Brain pericyte (primary cell): ENCODE measurements around the gene CACNA1D.
"Not testable (repeated sequence)": the region's sequence is repeated elsewhere in the genome, so short reads cannot be mapped to it uniquely, and the experiment has no call there.

Experiments used
- DNase-seq: peaks from one replicate; pipeline ENCODE4 v3.0.0-alpha.2; 2012; ENCODE audit warnings: low read depth, low spot score

Gene CACNA1D

GRCh38 chr3:53526704-53527055 is 32.3 kb downstream of the CACNA1D start:
- DNase-seq, result no peak

GRCh38 chr3:53530205-53530604 is 35.8 kb downstream of the CACNA1D start:
- no peak for DNase-seq

- DNase-seq, result no peak
Measured at GRCh38 chr3:53531749-53532148, 37.3 kb downstream of the CACNA1D start.

DNA sequence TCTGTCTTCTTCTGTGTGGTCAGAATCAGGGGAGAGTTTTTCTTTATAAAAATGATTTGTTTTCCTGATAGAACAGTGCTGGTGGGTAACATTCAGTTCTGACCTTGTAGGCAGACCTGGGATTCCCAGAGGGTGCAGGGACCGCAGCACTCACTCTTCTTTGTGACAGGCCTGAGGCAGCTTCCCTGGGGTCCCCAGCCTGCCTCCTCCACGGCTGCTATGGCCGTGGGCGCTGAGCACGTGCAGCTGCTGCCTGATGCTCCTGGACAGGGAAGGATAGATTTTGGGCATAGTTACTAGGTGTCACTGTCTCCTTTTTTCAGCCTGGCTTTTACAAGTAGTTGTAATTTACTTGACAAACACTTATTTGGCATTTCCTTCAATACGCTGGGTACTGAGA is 39.1 kb downstream of the CACNA1D start:
- DNase-seq, result no peak

- DNase-seq, result no peak
Measured at GRCh38 chr3:53534216-53534615, 39.8 kb downstream of the CACNA1D start.

DNA sequence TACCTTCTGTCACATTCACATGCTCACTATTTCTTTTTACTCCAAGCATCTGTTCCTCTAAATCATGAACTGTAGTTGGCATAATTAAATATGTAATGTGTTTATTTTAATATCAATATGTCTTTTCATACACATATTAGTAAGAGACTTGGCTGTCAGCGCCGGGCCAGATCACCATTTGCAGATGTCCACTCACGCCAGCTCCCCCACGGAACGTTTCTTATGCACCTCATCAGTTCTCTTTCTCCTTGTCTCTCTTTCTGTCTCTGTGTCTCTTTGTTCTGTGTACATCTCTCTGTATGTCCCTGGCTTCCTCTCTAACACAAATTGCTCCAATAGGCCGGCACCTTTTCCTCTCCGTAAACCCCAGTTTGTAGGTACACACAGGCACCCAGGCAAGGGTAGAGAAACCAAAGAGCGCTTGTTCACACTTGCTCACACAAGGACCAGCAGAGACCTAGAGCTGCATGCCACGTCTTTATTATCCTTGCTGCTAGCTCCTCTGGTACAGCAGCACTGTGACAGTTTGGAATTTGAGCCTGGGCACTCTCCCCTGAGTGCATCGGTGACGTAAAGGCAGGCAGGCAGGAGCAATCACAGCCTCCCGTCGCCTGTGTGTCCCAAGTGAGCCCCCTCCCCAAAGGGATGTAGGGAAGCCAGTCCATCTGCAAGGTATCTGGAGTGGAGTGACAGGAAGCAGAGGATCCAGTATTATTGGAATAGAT is 40.4 kb downstream of the CACNA1D start:
- no peak for DNase-seq

GRCh38 chr3:53536282-53536681 is 41.9 kb downstream of the CACNA1D start:
- no peak for DNase-seq

- no peak for DNase-seq
Measured at GRCh38 chr3:53544357-53544756, 49.9 kb downstream of the CACNA1D start.

DNA sequence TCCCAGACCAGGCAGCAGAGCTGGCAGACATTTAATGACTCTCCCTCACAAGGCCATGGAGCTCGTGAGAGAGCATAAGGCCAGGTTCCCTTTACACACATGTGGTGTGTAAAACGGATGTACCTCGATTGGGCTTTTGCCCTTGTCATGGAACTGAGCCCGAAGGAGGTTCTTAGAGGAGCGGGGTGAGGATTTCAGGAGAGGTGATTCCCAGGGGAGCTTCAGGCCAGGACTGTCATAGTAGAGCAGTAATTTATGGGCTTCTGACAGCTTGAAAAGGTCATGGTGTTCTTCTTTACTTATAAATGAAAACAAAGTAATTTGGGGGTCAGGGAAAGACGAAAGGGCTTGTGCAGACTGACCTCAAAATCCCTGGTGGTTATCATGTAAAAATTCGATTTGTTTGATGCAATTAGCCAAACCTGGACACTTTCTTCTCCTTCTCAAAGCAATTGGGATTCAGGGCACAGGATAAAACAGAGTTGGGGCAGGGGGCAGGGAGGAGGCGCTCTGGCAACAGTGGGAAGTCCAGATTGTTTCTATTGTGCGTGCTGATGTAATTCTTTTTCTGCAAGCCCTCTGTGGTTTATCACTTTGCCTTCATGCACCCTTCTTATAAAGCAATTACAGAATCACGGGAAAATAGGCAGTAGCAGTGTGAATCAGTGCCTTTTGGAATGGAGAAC is 51.0 kb downstream of the CACNA1D start:
- no peak for DNase-seq

- DNase-seq, result no peak
Measured at GRCh38 chr3:53545996-53546359, 51.6 kb downstream of the CACNA1D start.

- DNase-seq, result no peak
Measured at GRCh38 chr3:53547327-53547726, 52.9 kb downstream of the CACNA1D start.

DNA sequence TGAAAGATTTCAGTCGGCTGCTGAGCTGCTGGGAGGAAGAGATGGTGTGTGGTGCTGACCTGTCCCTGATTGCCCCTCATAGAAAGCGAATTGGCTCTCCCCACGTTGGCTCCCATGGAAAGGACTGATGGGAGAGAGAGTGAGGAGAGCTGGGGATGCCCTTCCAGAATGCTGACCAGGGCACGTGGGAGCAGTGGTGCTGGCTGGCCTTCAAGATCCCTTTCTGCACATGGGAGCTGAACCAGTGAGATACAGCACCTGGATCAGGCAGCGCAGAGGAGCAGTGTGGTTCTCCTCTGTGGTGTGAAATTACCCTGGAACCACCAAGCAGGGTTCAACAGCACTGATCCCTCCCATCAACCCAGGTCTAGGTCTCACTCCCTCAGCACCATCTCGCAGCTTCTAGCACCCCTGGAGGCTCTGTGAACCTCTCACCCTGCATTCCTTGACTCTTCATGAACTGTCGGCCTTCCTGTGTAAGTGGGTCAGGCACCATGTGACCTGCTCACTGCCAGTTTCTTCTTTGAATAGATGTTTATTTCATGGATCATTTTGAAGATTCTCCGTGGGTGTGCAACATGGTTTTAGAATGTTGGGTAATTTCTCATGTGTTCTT is 55.7 kb downstream of the CACNA1D start:
- no peak for DNase-seq

GRCh38 chr3:53551324-53551723 is 56.9 kb downstream of the CACNA1D start:
- no peak for DNase-seq

DNA sequence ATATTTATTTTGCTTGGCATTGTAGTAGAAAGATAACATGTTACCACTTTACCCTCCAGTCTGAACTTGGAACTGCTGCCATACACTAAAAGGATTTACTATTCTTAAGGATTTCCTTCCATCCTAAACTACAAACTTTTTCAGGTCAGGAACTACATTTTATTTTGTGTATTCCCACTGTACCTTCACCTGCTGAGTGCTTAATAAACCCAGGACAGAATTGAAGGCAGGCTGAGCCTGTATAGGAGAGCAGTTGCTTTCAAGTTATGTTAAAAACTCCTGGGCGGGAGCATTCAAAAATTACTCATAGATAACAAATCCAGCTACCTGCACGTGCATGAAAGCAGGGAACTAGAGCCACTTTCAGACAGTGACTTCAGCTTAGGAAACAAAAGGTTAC is 58.3 kb downstream of the CACNA1D start:
- DNase-seq, result no peak

DNA sequence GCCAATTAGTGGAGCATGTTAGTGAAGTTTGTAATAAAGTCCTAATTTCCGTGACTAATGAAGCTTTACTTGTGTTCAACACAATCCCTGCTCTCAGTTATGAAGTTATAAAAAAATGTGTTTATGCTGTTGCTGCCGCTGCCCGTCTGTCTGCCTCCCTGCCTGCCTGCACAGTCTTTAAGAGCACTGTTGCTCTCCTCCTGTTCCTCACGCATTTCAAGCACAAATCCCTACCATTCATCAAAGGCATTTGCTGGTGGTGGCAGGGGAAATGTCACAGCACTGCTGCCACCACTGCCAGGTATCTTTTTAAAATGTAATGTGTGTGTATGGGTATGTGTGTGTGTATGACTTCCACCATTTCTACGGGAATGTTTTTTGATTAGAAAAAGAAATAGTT is 58.8 kb downstream of the CACNA1D start:
- no peak for DNase-seq

- DNase-seq, result no peak
Measured at GRCh38 chr3:53554559-53555067, 60.2 kb downstream of the CACNA1D start.

GRCh38 chr3:53555068-53555588 is 60.7 kb downstream of the CACNA1D start:
- no peak for DNase-seq

GRCh38 chr3:53566461-53567145 is 72.2 kb downstream of the CACNA1D start:
- no peak for DNase-seq

- DNase-seq, result no peak
Measured at GRCh38 chr3:53570081-53570480, 75.7 kb downstream of the CACNA1D start.

DNA sequence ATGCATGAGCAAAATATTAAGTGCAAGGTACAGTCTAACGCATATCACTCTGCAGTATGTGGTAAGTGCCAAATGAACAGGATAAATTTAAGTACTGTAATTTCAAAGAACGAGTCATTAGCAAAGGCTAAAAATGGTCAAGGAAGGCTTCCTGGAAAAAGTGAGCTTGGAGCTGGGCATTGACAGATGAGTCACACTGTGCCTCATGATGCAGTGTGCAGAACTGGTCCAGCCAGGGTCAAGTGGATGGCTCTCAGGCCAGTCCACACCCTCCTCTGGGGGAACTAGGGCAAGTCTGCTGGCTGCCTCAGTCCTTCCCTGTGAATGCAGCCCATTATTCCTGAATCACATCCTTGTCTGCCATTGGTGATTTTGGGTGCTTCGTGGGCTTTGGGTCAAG is 76.3 kb downstream of the CACNA1D start:
- DNase-seq, result no peak

GRCh38 chr3:53571264-53571663 is 76.9 kb downstream of the CACNA1D start:
- no peak for DNase-seq

- not testable (repeated sequence) for DNase-seq
Measured at GRCh38 chr3:53572184-53572583, 77.8 kb downstream of the CACNA1D start.
